K562 (cell line): Measurements from ENCODE around the gene SSTR5. TPM values are rescaled to one million over a fixed set of nuclear protein-coding genes. Genes with fewer than 3 reads are reported as not detected.

Source experiments
- ATAC-seq: fragments of 200-7000 bp; cut with Tn5 transposase; 3 replicates; pipeline ENCODE4 v1.9.1; 2020; ENCODE audit warnings: moderate library complexity
- BruUV-seq: library from RNA; stranded (reverse); fragments of 400-500 nt; replicated peaks from 2 replicates; lab custom pipeline; 2021; lab: Mats Ljungman, UMichigan
- CTCF ChIA-PET: fragments of 300-600 bp; formaldehyde crosslinking; extraction: SDS; loops from one replicate; lab custom pipeline; 2021; ENCODE audit warnings: low intra/inter-chr PET ratio; lab: Yijun Ruan, JAX
- POLR2A ChIA-PET: fragments of 300-600, 350-650 bp; sonication (Branson Sonifier 250); formaldehyde crosslinking; extraction: SDS; loops from one replicate; lab custom pipeline; 2021; ENCODE audit warnings: antibody characterized with exemption, inconsistent platforms; lab: Yijun Ruan, JAX
- DNase-seq, 4 experiments: peaks; one replicate each; pipeline versions ENCODE4 v3.0.0 to v3.0.0-alpha.2; 2011 to 2018; ENCODE audit warnings: low spot score in 3 of 4, mixed read lengths in 3 of 4; ENCODE audit errors: extremely low read depth in 1 of 4
- FAIRE-seq: peaks from 2 replicates; lab custom pipeline; 2011; peaks lifted over from hg19 to GRCh38; lab: Jason Lieb, UNC
- H2AFZ ChIP-seq: 2 replicates; pipeline ENCODE4 v1.6.0; 2011; ENCODE audit warnings: low read depth, low read length, control low read depth, inconsistent platforms
- H3K27ac ChIP-seq: fragments of 200-600 bp; 3 replicates; pipeline ENCODE4 v1.8.0; 2011; ENCODE audit warnings: low read depth, mild to moderate bottlenecking, control low read depth, inconsistent platforms, low read length, moderate library complexity, mixed read lengths; ENCODE audit errors: extremely low read depth
- H3K27me3 ChIP-seq, 2 experiments: fragments of 300-600 bp in 1 of 2; 2 replicates in 1 of 2; 3 replicates in 1 of 2; pipeline versions ENCODE4 v1.6.0 to v1.8.0; 2011; ENCODE audit warnings: inconsistent platforms in 2 of 2, low read length in 2 of 2, mild to moderate bottlenecking in 1 of 2, mixed read lengths in 1 of 2, moderate library complexity in 1 of 2; ENCODE audit not compliant: control insufficient read depth in 2 of 2, insufficient read depth in 2 of 2
- H3K36me3 ChIP-seq: fragments of 300-600 bp; 3 replicates; pipeline ENCODE4 v1.8.0; 2011; ENCODE audit warnings: mild to moderate bottlenecking, low read length, inconsistent platforms; ENCODE audit not compliant: control insufficient read depth, insufficient read depth
- H3K4me1 ChIP-seq, 2 experiments: fragments of 200-600 bp in 1 of 2; replicated peaks in 1 of 2; 2 replicates in 1 of 2; 3 replicates in 1 of 2; pipeline versions ENCODE4 v1.5.1 to v1.8.0; 2011; ENCODE audit warnings: inconsistent platforms in 2 of 2, low read length in 2 of 2, mild to moderate bottlenecking in 1 of 2, mixed read lengths in 1 of 2, moderate library complexity in 1 of 2; ENCODE audit not compliant: control insufficient read depth in 2 of 2, insufficient read depth in 2 of 2
- H3K4me2 ChIP-seq: 2 replicates; pipeline ENCODE4 v1.6.1; 2011; ENCODE audit warnings: low read length, control low read depth, inconsistent platforms, mixed read lengths; ENCODE audit not compliant: insufficient read depth
- H3K4me3 ChIP-seq: fragments of 200-600 bp; sonication (generic), shearing (Covaris generic); 2 replicates; pipeline ENCODE4 v1.5.1; 2016; ENCODE audit warnings: control low read depth, inconsistent platforms
- H3K79me2 ChIP-seq: fragments of 200-600 bp; 3 replicates; pipeline ENCODE4 v1.8.0; 2011; ENCODE audit warnings: low read length, inconsistent platforms; ENCODE audit not compliant: control insufficient read depth, insufficient read depth
- H3K9ac ChIP-seq, 2 experiments: 2 replicates each; pipeline versions ENCODE4 v1.6.0 to v1.6.1; 2011; ENCODE audit warnings: low read depth in 2 of 2, low read length in 2 of 2, control low read depth in 1 of 2, inconsistent platforms in 1 of 2, mild to moderate bottlenecking in 1 of 2, mixed read lengths in 1 of 2; ENCODE audit not compliant: insufficient read depth in 1 of 2
- H3K9me1 ChIP-seq: one replicate; pipeline ENCODE4 v1.6.0; 2011; ENCODE audit warnings: inconsistent platforms, mild to moderate bottlenecking, low read length, moderate library complexity; ENCODE audit not compliant: control insufficient read depth, insufficient read depth
- H3K9me3 ChIP-seq: replicated peaks from 2 replicates; pipeline ENCODE4 v1.5.1; 2011; ENCODE audit warnings: low read depth, low read length, inconsistent platforms; ENCODE audit not compliant: control insufficient read depth, insufficient read depth
- H4K20me1 ChIP-seq: replicated peaks from 2 replicates; pipeline ENCODE4 v1.6.1; 2011; ENCODE audit warnings: low read length, inconsistent platforms, mixed read lengths; ENCODE audit not compliant: control insufficient read depth, insufficient read depth
- FOS ChIP-seq: IDR thresholded peaks from 3 replicates; pipeline ENCODE4 v1.6.1; 2011; ENCODE audit not compliant: insufficient read length; ENCODE audit errors: extremely low read depth
- FOXP1 ChIP-seq: sonication (generic); formaldehyde crosslinking; IDR thresholded peaks from 2 replicates; pipeline ENCODE4 v1.8.0; 2022; ENCODE audit warnings: mild to moderate bottlenecking, missing genetic modification reagents
- KAT2B ChIP-seq: IDR thresholded peaks from one replicate; pipeline ENCODE4 v1.6.1; 2012; ENCODE audit warnings: low read depth, mild to moderate bottlenecking, control low read depth, inconsistent platforms, low read length, moderate library complexity
- KAT8 ChIP-seq: fragments of 450-650 bp; IDR thresholded peaks from 2 replicates; pipeline ENCODE4 v1.6.1; 2016; ENCODE audit warnings: low read depth, mild to moderate bottlenecking
- SNRNP70 ChIP-seq: fragments of 200-400 bp; formaldehyde crosslinking; optimal IDR thresholded peaks from 2 replicates; pipeline ENCODE3; 2017; ENCODE audit warnings: low read depth, low read length
- SRSF7 ChIP-seq: fragments of 200-400 bp; formaldehyde crosslinking; optimal IDR thresholded peaks from 2 replicates; pipeline ENCODE3; 2017; ENCODE audit warnings: mild to moderate bottlenecking, low read depth, low read length
- ZNF121 ChIP-seq: sonication (generic); formaldehyde crosslinking; conservative IDR thresholded peaks from 2 replicates; pipeline ENCODE4 v1.8.0; 2022; ENCODE audit warnings: missing genetic modification reagents
- ZNF212 ChIP-seq: fragments of 450-650 bp; formaldehyde crosslinking; IDR thresholded peaks from 2 replicates; pipeline ENCODE4 v1.4.0; 2020; ENCODE audit warnings: mild to moderate bottlenecking
- ZNF224 ChIP-seq: sonication (generic); formaldehyde crosslinking; IDR thresholded peaks from 2 replicates; pipeline ENCODE4 v1.8.0; 2022; ENCODE audit warnings: mild to moderate bottlenecking, missing genetic modification reagents
- WGBS: fragments of 100-300 bp; shearing (Covaris generic); methylation state at CpG from one replicate; pipeline ENCODE4 v1.1.6; 2016; ENCODE audit warnings: low coverage, mixed read lengths; ENCODE audit not compliant: insufficient coverage; ENCODE audit errors: missing lambda C conversion rate; 5-methylcytosine and 5-hydroxymethylcytosine counted together
- in situ Hi-C: fragments of 300-500 bp; cut with MboI; formaldehyde crosslinking; loops from 4 replicates; pipeline ENCODE4 v1.15.0; 2018; ENCODE audit warnings: inconsistent platforms, mixed read lengths
- intact Hi-C: fragments of 100-400 bp; cut with micrococcal nuclease; formaldehyde crosslinking; loops from 2 replicates; pipeline ENCODE4 v1.14.2; 2022
- polyA plus RNA-seq, 8 experiments: library from polyadenylated mRNA; depleted of rRNA in 4 of 8; stranded (reverse) in 5 of 8; unstranded in 3 of 8; fragments of >200 nt; fragmentation: Nextera tagmentation in 2 of 8; fragmentation: Illumina TruSeq in 1 of 8; extraction: Ambion mirVana in 2 of 8; extraction: Trizol in 1 of 8; gene quantifications; 2 replicates each; pipeline versions ENCODE4 v1.2.1 to v1.2.3, GENCODE V29; 2011 to 2014; ENCODE audit warnings: inconsistent platforms in 1 of 8, missing spikeins in 1 of 8
- total RNA-seq, 7 experiments: library from RNA; depleted of rRNA in 6 of 7; stranded (reverse); fragments of >200 nt in 6 of 7; fragmentation: Illumina TruSeq in 2 of 7; extraction: Trizol in 2 of 7; gene quantifications; 2 replicates each; pipeline versions ENCODE4 v1.2.1 to v1.2.3, GENCODE V29; 2011 to 2021; ENCODE audit warnings: low replicate concordance in 1 of 7
- TF ChIP-seq, protein P1 (sequence below): fragments of 250-450 bp; sonication (Bioruptor Pico); IDR thresholded peaks from 2 replicates; pipeline ENCODE4 v1.8.0; 2021; ENCODE audit warnings: moderate library complexity, mild to moderate bottlenecking, inconsistent platforms
- TF ChIP-seq, protein P2 (sequence below), 2 experiments: fragments of 200-800 bp in 1 of 2; sonication (Bioruptor generic) in 1 of 2; sonication (generic) in 1 of 2; formaldehyde crosslinking in 1 of 2; IDR thresholded peaks in 1 of 2; conservative IDR thresholded peaks in 1 of 2; 2 replicates each; pipeline versions ENCODE4 v1.5.0 to v1.6.1; 2016 to 2020; ENCODE audit warnings: missing compliant biosample characterization in 1 of 2, missing genetic modification characterization in 1 of 2, missing genetic modification reagents in 1 of 2
- TF ChIP-seq, protein P3 (sequence below): fragments of 450-650 bp; IDR thresholded peaks from 2 replicates; pipeline ENCODE4 v1.6.1; 2016; ENCODE audit warnings: mild to moderate bottlenecking
- TF ChIP-seq, protein P4 (sequence below): fragments of 250-450 bp; sonication (Bioruptor Pico); IDR thresholded peaks from 2 replicates; pipeline ENCODE4 v1.5.0; 2021; ENCODE audit warnings: mild to moderate bottlenecking, borderline replicate concordance

Gene SSTR5
- total and polyA plus RNA-seq, 9 of the 15 experiments (the other 6 are each of a cell fraction or from before 2014, with no cell fraction given): not detected

DNA sequence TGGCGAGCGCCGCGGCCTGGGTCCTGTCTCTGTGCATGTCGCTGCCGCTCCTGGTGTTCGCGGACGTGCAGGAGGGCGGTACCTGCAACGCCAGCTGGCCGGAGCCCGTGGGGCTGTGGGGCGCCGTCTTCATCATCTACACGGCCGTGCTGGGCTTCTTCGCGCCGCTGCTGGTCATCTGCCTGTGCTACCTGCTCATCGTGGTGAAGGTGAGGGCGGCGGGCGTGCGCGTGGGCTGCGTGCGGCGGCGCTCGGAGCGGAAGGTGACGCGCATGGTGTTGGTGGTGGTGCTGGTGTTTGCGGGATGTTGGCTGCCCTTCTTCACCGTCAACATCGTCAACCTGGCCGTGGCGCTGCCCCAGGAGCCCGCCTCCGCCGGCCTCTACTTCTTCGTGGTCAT is 6.8 kb downstream of the SSTR5 start:
- H3K27me3 ChIP-seq: peaks cover 11 to 59% of the 10 kb centered on the region in 2 experiments; a peak in 4 of 5 replicates
- BruUV-seq: no TSS peak
- FAIRE-seq (no peak), DNase-seq (no peak), ATAC-seq (no peak)
- TF ChIP-seq, protein P1, sequence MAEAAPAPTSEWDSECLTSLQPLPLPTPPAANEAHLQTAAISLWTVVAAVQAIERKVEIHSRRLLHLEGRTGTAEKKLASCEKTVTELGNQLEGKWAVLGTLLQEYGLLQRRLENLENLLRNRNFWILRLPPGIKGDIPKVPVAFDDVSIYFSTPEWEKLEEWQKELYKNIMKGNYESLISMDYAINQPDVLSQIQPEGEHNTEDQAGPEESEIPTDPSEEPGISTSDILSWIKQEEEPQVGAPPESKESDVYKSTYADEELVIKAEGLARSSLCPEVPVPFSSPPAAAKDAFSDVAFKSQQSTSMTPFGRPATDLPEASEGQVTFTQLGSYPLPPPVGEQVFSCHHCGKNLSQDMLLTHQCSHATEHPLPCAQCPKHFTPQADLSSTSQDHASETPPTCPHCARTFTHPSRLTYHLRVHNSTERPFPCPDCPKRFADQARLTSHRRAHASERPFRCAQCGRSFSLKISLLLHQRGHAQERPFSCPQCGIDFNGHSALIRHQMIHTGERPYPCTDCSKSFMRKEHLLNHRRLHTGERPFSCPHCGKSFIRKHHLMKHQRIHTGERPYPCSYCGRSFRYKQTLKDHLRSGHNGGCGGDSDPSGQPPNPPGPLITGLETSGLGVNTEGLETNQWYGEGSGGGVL: no peak
- no peak for TF ChIP-seq ZNF121
- no peak for TF ChIP-seq FOXP1 (CRISPR knock-in tag)
- no peak for TF ChIP-seq KAT8
- TF ChIP-seq ZNF212: no peak
- TF ChIP-seq KAT2B: no peak
- TF ChIP-seq, protein P2, sequence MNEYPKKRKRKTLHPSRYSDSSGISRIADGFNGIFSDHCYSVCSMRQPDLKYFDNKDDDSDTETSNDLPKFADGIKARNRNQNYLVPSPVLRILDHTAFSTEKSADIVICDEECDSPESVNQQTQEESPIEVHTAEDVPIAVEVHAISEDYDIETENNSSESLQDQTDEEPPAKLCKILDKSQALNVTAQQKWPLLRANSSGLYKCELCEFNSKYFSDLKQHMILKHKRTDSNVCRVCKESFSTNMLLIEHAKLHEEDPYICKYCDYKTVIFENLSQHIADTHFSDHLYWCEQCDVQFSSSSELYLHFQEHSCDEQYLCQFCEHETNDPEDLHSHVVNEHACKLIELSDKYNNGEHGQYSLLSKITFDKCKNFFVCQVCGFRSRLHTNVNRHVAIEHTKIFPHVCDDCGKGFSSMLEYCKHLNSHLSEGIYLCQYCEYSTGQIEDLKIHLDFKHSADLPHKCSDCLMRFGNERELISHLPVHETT (CRISPR knock-in tag; conservative IDR thresholded peaks at IDR 0.05 in 1 of 2, IDR thresholded peaks at IDR 0.05 in 1 of 2): no peak
- TF ChIP-seq SNRNP70: no peak
- no peak for TF ChIP-seq FOS
- TF ChIP-seq, protein P3, sequence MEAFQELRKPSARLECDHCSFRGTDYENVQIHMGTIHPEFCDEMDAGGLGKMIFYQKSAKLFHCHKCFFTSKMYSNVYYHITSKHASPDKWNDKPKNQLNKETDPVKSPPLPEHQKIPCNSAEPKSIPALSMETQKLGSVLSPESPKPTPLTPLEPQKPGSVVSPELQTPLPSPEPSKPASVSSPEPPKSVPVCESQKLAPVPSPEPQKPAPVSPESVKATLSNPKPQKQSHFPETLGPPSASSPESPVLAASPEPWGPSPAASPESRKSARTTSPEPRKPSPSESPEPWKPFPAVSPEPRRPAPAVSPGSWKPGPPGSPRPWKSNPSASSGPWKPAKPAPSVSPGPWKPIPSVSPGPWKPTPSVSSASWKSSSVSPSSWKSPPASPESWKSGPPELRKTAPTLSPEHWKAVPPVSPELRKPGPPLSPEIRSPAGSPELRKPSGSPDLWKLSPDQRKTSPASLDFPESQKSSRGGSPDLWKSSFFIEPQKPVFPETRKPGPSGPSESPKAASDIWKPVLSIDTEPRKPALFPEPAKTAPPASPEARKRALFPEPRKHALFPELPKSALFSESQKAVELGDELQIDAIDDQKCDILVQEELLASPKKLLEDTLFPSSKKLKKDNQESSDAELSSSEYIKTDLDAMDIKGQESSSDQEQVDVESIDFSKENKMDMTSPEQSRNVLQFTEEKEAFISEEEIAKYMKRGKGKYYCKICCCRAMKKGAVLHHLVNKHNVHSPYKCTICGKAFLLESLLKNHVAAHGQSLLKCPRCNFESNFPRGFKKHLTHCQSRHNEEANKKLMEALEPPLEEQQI: no peak
- TF ChIP-seq, protein P4, sequence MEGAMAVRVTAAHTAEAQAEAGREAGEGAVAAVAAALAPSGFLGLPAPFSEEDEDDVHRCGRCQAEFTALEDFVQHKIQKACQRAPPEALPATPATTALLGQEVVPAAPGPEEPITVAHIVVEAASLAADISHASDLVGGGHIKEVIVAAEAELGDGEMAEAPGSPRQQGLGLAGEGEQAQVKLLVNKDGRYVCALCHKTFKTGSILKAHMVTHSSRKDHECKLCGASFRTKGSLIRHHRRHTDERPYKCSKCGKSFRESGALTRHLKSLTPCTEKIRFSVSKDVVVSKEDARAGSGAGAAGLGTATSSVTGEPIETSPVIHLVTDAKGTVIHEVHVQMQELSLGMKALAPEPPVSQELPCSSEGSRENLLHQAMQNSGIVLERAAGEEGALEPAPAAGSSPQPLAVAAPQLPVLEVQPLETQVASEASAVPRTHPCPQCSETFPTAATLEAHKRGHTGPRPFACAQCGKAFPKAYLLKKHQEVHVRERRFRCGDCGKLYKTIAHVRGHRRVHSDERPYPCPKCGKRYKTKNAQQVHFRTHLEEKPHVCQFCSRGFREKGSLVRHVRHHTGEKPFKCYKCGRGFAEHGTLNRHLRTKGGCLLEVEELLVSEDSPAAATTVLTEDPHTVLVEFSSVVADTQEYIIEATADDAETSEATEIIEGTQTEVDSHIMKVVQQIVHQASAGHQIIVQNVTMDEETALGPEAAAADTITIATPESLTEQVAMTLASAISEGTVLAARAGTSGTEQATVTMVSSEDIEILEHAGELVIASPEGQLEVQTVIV (CRISPR knock-in tag): no peak
- no peak for TF ChIP-seq SRSF7
- TF ChIP-seq ZNF224: no peak
- no peaks in the 10 kb centered on the region; the same call in 1 of the 2 replicates for H4K20me1 ChIP-seq
- no peak overlapping the region for H2AFZ ChIP-seq
- no peak overlapping the region for H3K27ac ChIP-seq
- intact Hi-C loops (no loop called here), in situ Hi-C loops (no loop called here)
- peaks cover 0 to 24% of the 10 kb centered on the region in 2 experiments; a peak in 1 of 5 replicates for H3K4me1 ChIP-seq
- ChIA-PET POLR2A (interaction anchor here (0.8 kb wide), 1 partner anchor 401 kb away, joined by 3 read pairs; no protein-coding TSS in a partner anchor), CTCF (no interaction called here)
- no peak overlapping the region for H3K9ac ChIP-seq
- H3K9me1 ChIP-seq: no peaks in the 10 kb centered on the region
- H3K36me3 ChIP-seq: no peaks in the 10 kb centered on the region
- 57% methylated on average over 28 of the region's 43 CpGs for WGBS
- H3K4me2 ChIP-seq: no peak overlapping the region
- H3K79me2 ChIP-seq: no peaks in the 10 kb centered on the region
- no peak overlapping the region for H3K4me3 ChIP-seq
- no peaks in the 10 kb centered on the region for H3K9me3 ChIP-seq
